NCI-H2081 (cell line): Measurements from ENCODE around the gene KARS1.
"Not testable (repeated sequence)": the region's sequence is repeated elsewhere in the genome, so short reads cannot be mapped to it uniquely, and the experiment has no call there.

ENCODE experiments used
- DNase-seq, 2 experiments: peaks; one replicate each; lab custom pipeline; 2025; lab: John Stamatoyannopoulos, UW

Gene KARS1

GRCh38 chr16:75624921-75625334 is 22.5 kb downstream of the KARS1 start:
- no peak for DNase-seq

- DNase-seq = peak; percentile 90 to 97
These were observed 24.5 kb downstream of the KARS1 start, which contains the start of gene ADAT1 for GRCh38 chr16:75622761-75623605. Gene ADAT1, minus strand, starts transcription at chr16:75623281. Its CDS starts 2,482 bp downstream, at chr16:75620799.

GRCh38 chr16:75621170-75621477 is 26.3 kb downstream of the KARS1 start:
- peak in 1 of 2 experiments; percentile 12 for DNase-seq

GRCh38 chr16:75620326-75621169 is 26.9 kb downstream of the KARS1 start:
- DNase-seq = no peak

GRCh38 chr16:75618780-75619179 is 28.7 kb downstream of the KARS1 start:
- no peak for DNase-seq

GRCh38 chr16:75617121-75617520 is 30.3 kb downstream of the KARS1 start:
- no peak for DNase-seq

- DNase-seq = no peak
These were observed 30.9 kb downstream of the KARS1 start for GRCh38 chr16:75616521-75617010.

GRCh38 chr16:75615619-75616018 is 31.8 kb downstream of the KARS1 start:
- no peak for DNase-seq

GRCh38 chr16:75614066-75614897 is 33.2 kb downstream of the KARS1 start:
- no peak for DNase-seq

- DNase-seq = no peak
These were observed 41.0 kb downstream of the KARS1 start for GRCh38 chr16:75606507-75606906.

GRCh38 chr16:75603241-75603640 is 44.2 kb downstream of the KARS1 start:
- no peak for DNase-seq

- DNase-seq = no peak
These were observed 47.8 kb downstream of the KARS1 start for GRCh38 chr16:75599452-75600277.

GRCh38 chr16:75593825-75594820 is 53.3 kb downstream of the KARS1 start:
- DNase-seq = peak; percentile 17 to 62

GRCh38 chr16:75593308-75593707 is 54.2 kb downstream of the KARS1 start:
- DNase-seq = no peak

- DNase-seq = not testable (repeated sequence)
These were observed 55.5 kb downstream of the KARS1 start for GRCh38 chr16:75591927-75592326.

- DNase-seq = peak; percentile 15 to 63
These were observed 56.3 kb downstream of the KARS1 start for GRCh38 chr16:75590920-75591843.

- no peak for DNase-seq
These were observed 58.2 kb downstream of the KARS1 start for GRCh38 chr16:75589306-75589705.

- no peak for DNase-seq
These were observed 58.7 kb downstream of the KARS1 start for GRCh38 chr16:75588716-75589115.

GRCh38 chr16:75584108-75584507 is 63.4 kb downstream of the KARS1 start:
- DNase-seq = no peak
